Gastroesophageal sphincter (tissue), 4 donors: ENCODE results near the gene ZNF331. TPM values are rescaled to one million over a fixed set of nuclear protein-coding genes. Genes with fewer than 3 reads are reported as not detected.

ENCODE experiments used
- ATAC-seq: fragments of 150-250 bp; one replicate; pipeline ENCODE4 v1.9.1; 2016; ENCODE audit warnings: mild to moderate bottlenecking, moderate library complexity
- H3K27ac ChIP-seq, 4 donors: fragments of 200-600 bp; sonication (generic) in 3 of 4; 1 replicate in 3 of 4; 2 replicates in 1 of 4; pipeline ENCODE4 v1.5.1; 2016 to 2019
- H3K27me3 ChIP-seq: fragments of 200-600 bp; sonication (generic); one replicate; pipeline ENCODE4 v1.5.1; 2019
- H3K36me3 ChIP-seq, 2 donors: fragments of 200-600 bp; sonication (generic); one replicate each; pipeline ENCODE4 v1.5.1; 2019; ENCODE audit warnings: control low read depth in 1 of 2
- H3K4me1 ChIP-seq, 3 donors: fragments of 200-600 bp; sonication (generic); 1 replicate in 2 of 3; 2 replicates in 1 of 3; pipeline ENCODE4 v1.5.1; 2016 to 2019; ENCODE audit warnings: control low read depth in 2 of 3
- H3K4me3 ChIP-seq, 2 donors: fragments of 200-600 bp; sonication (generic); one replicate each; pipeline ENCODE4 v1.5.1; 2019; ENCODE audit warnings: mild to moderate bottlenecking in 1 of 2, moderate library complexity in 1 of 2
- H3K9me3 ChIP-seq, 3 donors: fragments of 200-600 bp; sonication (generic); one replicate each; pipeline ENCODE4 v1.5.1; 2017 to 2019; ENCODE audit warnings: control low read depth in 2 of 3
- EP300 ChIP-seq: sonication (generic); formaldehyde crosslinking; IDR thresholded peaks from one replicate; pipeline ENCODE4 v1.6.1; 2017; ENCODE audit warnings: antibody characterized with exemption, mild to moderate bottlenecking
- POLR2A ChIP-seq, 2 donors: fragments of 450-650 bp; IDR thresholded peaks; one replicate each; pipeline ENCODE4 v1.6.1; 2017; ENCODE audit warnings: antibody characterized with exemption in 2 of 2, mild to moderate bottlenecking in 2 of 2, moderate library complexity in 1 of 2
- POLR2AphosphoS5 ChIP-seq: sonication (generic); formaldehyde crosslinking; IDR thresholded peaks from one replicate; pipeline ENCODE4 v1.6.1; 2017; ENCODE audit warnings: antibody characterized with exemption
- WGBS, 2 donors: methylation state at CpG; one replicate each; pipeline ENCODE4 v1.1.5; 2018; ENCODE audit warnings: low coverage in 1 of 2; 5-methylcytosine and 5-hydroxymethylcytosine counted together
- total RNA-seq, 4 donors: library from RNA; depleted of rRNA; stranded (reverse); fragments of >200 nt; gene quantifications; one replicate each; pipeline ENCODE4 v1.1.0, GENCODE V29; 2016
- TF ChIP-seq, protein P1 (sequence below), 4 experiments: fragments of 200-600 bp in 2 of 4; fragments of 450-650 bp in 2 of 4; sonication (generic) in 1 of 4; IDR thresholded peaks; one replicate each; pipeline ENCODE4 v1.5.1; 2017 to 2019; ENCODE audit warnings: antibody characterized with exemption in 4 of 4, mild to moderate bottlenecking in 2 of 4, moderate library complexity in 2 of 4

ZNF331 gene
- total RNA-seq, 4 donors from 2014 or later: 23.9 to 29.2 (median 26.1) TPM

- 79% methylated on average over 5 of the region's 12 CpGs; no CpG with 5 or more reads in 1 of the 2 donors for WGBS, 2 donors
- peaks cover 34% of the 10 kb centered on the region for H3K27me3 ChIP-seq
- no peaks in the 10 kb centered on the region for H3K9me3 ChIP-seq
- TF ChIP-seq POLR2A (IDR thresholded peaks at IDR 0.05) (no peak), POLR2AphosphoS5 (no peak), EP300 (no peak)
- TF ChIP-seq, protein P1, sequence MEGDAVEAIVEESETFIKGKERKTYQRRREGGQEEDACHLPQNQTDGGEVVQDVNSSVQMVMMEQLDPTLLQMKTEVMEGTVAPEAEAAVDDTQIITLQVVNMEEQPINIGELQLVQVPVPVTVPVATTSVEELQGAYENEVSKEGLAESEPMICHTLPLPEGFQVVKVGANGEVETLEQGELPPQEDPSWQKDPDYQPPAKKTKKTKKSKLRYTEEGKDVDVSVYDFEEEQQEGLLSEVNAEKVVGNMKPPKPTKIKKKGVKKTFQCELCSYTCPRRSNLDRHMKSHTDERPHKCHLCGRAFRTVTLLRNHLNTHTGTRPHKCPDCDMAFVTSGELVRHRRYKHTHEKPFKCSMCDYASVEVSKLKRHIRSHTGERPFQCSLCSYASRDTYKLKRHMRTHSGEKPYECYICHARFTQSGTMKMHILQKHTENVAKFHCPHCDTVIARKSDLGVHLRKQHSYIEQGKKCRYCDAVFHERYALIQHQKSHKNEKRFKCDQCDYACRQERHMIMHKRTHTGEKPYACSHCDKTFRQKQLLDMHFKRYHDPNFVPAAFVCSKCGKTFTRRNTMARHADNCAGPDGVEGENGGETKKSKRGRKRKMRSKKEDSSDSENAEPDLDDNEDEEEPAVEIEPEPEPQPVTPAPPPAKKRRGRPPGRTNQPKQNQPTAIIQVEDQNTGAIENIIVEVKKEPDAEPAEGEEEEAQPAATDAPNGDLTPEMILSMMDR (IDR thresholded peaks at IDR 0.05): no peak
- H3K27ac ChIP-seq: no peak overlapping the region
- no peak overlapping the region for H3K4me3 ChIP-seq
- H3K4me1 ChIP-seq: no peaks in the 10 kb centered on the region
- ATAC-seq: no peak
- H3K36me3 ChIP-seq: no peaks in the 10 kb centered on the region
Observed at GRCh38 chr19:53608381-53608780, 70.4 kb downstream of the ZNF331 start.

DNA sequence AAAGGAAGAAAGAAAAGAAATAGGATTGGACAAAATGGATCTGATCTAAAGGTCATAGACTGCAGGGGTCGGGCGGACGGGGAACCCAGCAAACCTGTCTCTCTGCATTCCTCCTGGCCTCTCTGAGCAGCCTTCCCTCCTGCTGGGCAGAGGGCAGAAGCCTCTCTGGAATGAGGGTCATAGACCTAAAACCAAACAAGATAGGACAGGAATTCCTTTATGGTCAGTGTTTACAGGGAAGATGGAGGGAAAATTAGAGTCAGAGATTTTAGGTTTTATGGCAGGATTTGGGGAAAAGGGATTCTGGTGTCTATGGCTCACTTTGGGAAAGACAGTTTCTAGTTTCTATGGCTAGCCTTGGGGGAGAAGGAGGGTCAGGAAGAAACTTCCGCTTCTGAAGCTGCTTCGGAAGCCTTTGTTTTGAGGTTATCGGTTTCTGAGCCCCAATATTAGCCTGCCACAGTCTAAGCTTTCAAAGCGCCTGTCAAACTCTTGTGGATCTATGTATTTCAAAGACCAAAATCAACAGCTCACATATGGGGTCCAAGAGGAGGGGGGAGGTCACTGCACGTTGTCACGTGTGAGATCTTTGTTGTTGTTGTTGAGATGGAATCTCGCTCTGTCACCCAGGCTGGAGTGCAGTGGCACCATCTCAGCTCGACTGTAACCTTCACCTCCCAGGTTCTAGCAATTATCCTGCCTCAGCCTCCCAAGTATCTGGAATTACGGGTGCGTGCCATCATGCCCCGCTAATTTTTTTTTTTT lies 75.0 kb downstream of the ZNF331 start:
- no peak for TF ChIP-seq EP300
- TF ChIP-seq, protein P1 (IDR thresholded peaks at IDR 0.05): no peak
- TF ChIP-seq POLR2A (IDR thresholded peaks at IDR 0.05): no peak
- TF ChIP-seq POLR2AphosphoS5: no peak
- H3K36me3 ChIP-seq: no peaks in the 10 kb centered on the region
- H3K4me1 ChIP-seq: no peaks in the 10 kb centered on the region
- H3K27ac ChIP-seq: no peak overlapping the region
- WGBS, 2 donors: 43 to 49% methylated on average over 9 to 11 of the region's 14 CpGs
- no peaks in the 10 kb centered on the region for H3K9me3 ChIP-seq
- ATAC-seq: no peak
- peaks cover 10% of the 10 kb centered on the region for H3K27me3 ChIP-seq
- no peak overlapping the region for H3K4me3 ChIP-seq

DNA sequence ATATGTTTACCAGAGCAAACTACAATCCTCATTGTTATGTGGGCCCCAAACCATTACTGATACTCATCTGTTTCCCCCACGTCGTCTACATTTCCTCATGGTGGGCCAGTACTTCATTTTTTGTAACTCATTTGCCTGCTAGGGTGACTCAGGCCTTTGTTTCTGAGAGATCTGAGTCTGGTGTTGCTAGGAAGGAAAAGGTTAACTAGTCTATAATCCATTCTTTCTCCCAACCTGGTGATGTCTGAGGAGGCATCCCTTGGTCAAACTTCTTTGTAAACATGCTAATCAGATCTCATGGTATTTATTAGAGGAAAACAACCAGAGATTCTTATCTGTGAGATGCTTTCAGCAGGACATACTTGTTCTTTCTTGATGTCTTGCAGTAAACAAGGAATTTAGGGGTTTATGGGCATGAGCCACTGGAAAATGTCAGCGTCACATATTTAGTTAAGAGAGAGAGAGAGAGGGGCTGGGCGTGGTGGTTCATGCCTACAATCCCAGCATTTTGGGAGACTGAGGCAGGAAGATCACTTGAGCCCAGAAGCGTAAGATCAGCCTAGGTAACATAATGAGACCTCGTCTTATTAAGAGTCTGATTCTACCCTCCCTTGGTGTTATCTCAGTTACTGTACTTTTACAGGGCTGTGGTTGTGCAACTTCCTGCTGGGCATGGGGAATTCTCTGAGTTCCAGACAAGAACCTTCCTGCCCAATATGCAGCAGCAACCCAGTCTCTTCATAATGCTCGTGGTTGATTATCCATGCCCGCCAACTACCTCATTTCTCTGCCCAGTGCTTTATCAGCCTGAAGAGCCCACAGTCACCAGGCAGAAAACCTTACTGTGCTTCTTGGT lies 84.2 kb downstream of the ZNF331 start:
- TF ChIP-seq EP300 (no peak), POLR2AphosphoS5 (no peak), POLR2A (IDR thresholded peaks at IDR 0.05) (no peak)
- TF ChIP-seq, protein P1 (IDR thresholded peaks at IDR 0.05): no peak
- no peak for ATAC-seq
- H3K36me3 ChIP-seq: no peaks in the 10 kb centered on the region
- 59 to 67% methylated on average over 7 to 8 of the region's 8 CpGs for whole genome bisulfite sequencing, 2 donors
- H3K4me3 ChIP-seq: no peak overlapping the region
- no peaks in the 10 kb centered on the region for H3K9me3 ChIP-seq
- no peak overlapping the region for H3K27ac ChIP-seq
- peaks cover 9% of the 10 kb centered on the region for H3K27me3 ChIP-seq
- H3K4me1 ChIP-seq: no peaks in the 10 kb centered on the region

- WGBS, 2 donors: 52 to 59% methylated on average over 7 to 8 of the region's 16 CpGs
- Histone ChIP-seq H3K36me3 (no peaks in the 10 kb centered on the region), H3K4me3 (no peak overlapping the region), H3K9me3 (no peaks in the 10 kb centered on the region), H3K4me1 (no peaks in the 10 kb centered on the region), H3K27me3 (peaks cover 9% of the 10 kb centered on the region), H3K27ac (no peak overlapping the region)
- no peak for ATAC-seq
- TF ChIP-seq, protein P1 (IDR thresholded peaks at IDR 0.05): no peak
- TF ChIP-seq EP300: no peak
- TF ChIP-seq POLR2A (IDR thresholded peaks at IDR 0.05): no peak
- no peak for TF ChIP-seq POLR2AphosphoS5
Observed at GRCh38 chr19:53624771-53625545, 87.0 kb downstream of the ZNF331 start.
